Calu3 (cell line): ENCODE data around the gene WDR45B. TPM values are rescaled to one million over a fixed set of nuclear protein-coding genes. Genes with fewer than 3 reads are reported as not detected.

Source experiments
- BruUV-seq: library from RNA; stranded (reverse); fragments of 400-500 nt; replicated peaks from 2 replicates; lab custom pipeline; 2021; lab: Mats Ljungman, UMichigan
- CTCF ChIA-PET: fragments of 300-600 bp; sonication (Branson Sonifier 250); formaldehyde crosslinking; loops from one replicate; lab custom pipeline; 2022; ENCODE audit warnings: antibody characterized with exemption; lab: Charles Lee
- DNase-seq: peaks from one replicate; pipeline ENCODE4 v3.0.0; 2022
- H3K27ac Mint-ChIP-seq: one replicate; pipeline ENCODE4 v1.8.0; 2022; ENCODE audit warnings: mixed read lengths; ENCODE audit not compliant: unreplicated experiment
- H3K27me3 Mint-ChIP-seq: one replicate; pipeline ENCODE4 v1.8.0; 2022; ENCODE audit warnings: mixed read lengths; ENCODE audit not compliant: unreplicated experiment
- H3K36me3 Mint-ChIP-seq: one replicate; pipeline ENCODE4 v1.8.0; 2022; ENCODE audit warnings: mild to moderate bottlenecking, moderate library complexity, mixed read lengths; ENCODE audit not compliant: insufficient read depth, unreplicated experiment
- H3K4me1 Mint-ChIP-seq: one replicate; pipeline ENCODE4 v1.8.0; 2022; ENCODE audit warnings: mild to moderate bottlenecking, low read depth, mixed read lengths; ENCODE audit not compliant: unreplicated experiment
- H3K4me3 Mint-ChIP-seq: one replicate; pipeline ENCODE4 v1.8.0; 2022; ENCODE audit warnings: mild to moderate bottlenecking, low read depth, moderate library complexity, mixed read lengths; ENCODE audit not compliant: unreplicated experiment
- H3K9me3 Mint-ChIP-seq: one replicate; pipeline ENCODE4 v1.8.0; 2022; ENCODE audit warnings: low read depth, mixed read lengths; ENCODE audit not compliant: unreplicated experiment
- CTCF ChIP-seq: fragments of 200-600 bp; IDR thresholded peaks from one replicate; pipeline ENCODE4 v1.8.0; 2022; ENCODE audit warnings: antibody characterized with exemption; ENCODE audit not compliant: unreplicated experiment
- intact Hi-C: fragments of 100-400 bp; cut with micrococcal nuclease; formaldehyde crosslinking; loops from one replicate; pipeline ENCODE4 v1.10.0; 2022; ENCODE audit not compliant: unreplicated experiment
- total RNA-seq: library from RNA; stranded (reverse); gene quantifications from 2 replicates; pipeline ENCODE4 v1.2.3, GENCODE V29; 2022

Gene WDR45B
- total RNA-seq, 1 experiment from 2014 or later = 108 TPM

- Mint-ChIP-seq H3K9me3 (peaks cover 5% of the 10 kb centered on the region), H3K4me1 (peaks cover 16% of the 10 kb centered on the region), H3K4me3 (no peak overlapping the region), H3K36me3 (peaks cover 23% of the 10 kb centered on the region), H3K27me3 (no peaks in the 10 kb centered on the region), H3K27ac (no peak overlapping the region)
- BruUV-seq = no TSS peak
- no peak for DNase-seq
- CTCF ChIA-PET = interaction anchor here (0.7 kb wide), 1 partner anchor 245 kb away, joined by 3 read pairs; no protein-coding TSS in a partner anchor
- TF ChIP-seq CTCF = no peak
- intact Hi-C loops = no loop called here
Observed at GRCh38 chr17:82681547-82681946, 33.3 kb upstream of the WDR45B start.

- BruUV-seq = no TSS peak
- CTCF ChIA-PET = no interaction called here
- intact Hi-C loops = no loop called here
Observed at GRCh38 chr17:82679586-82680465, 31.6 kb upstream of the WDR45B start.

GRCh38 chr17:82678265-82678891 lies 30.1 kb upstream of the WDR45B start:
- TF ChIP-seq CTCF = no peak
- Mint-ChIP-seq H3K36me3 (peaks cover 14% of the 10 kb centered on the region), H3K27ac (no peak overlapping the region), H3K9me3 (peaks cover 5% of the 10 kb centered on the region), H3K4me3 (no peak overlapping the region), H3K27me3 (no peaks in the 10 kb centered on the region), H3K4me1 (no peaks in the 10 kb centered on the region)
- no peak for DNase-seq
- BruUV-seq = no TSS peak
- intact Hi-C loops = no loop called here
- CTCF ChIA-PET = interaction anchor here (1.7 kb wide), 1 partner anchor 9 kb away, joined by 6 read pairs; no protein-coding TSS in a partner anchor

More at GRCh38 chr17:82679586-82680465, 31.6 kb upstream of the WDR45B start:
- no peak overlapping the region for H3K27ac Mint-ChIP-seq
- TF ChIP-seq CTCF = peak; percentile 34
- H3K27me3 Mint-ChIP-seq = no peaks in the 10 kb centered on the region
- H3K4me1 Mint-ChIP-seq = peaks cover 8% of the 10 kb centered on the region
- H3K9me3 Mint-ChIP-seq = peaks cover 5% of the 10 kb centered on the region
- peak; percentile 29 for DNase-seq
- no peak overlapping the region for H3K4me3 Mint-ChIP-seq
- peaks cover 27% of the 10 kb centered on the region for H3K36me3 Mint-ChIP-seq

- CTCF ChIA-PET = interaction anchor here (1.7 kb wide), 1 partner anchor 10 kb away, joined by 6 read pairs; no protein-coding TSS in a partner anchor
- no peaks in the 10 kb centered on the region for H3K4me1 Mint-ChIP-seq
- DNase-seq = no peak
- H3K27ac Mint-ChIP-seq = no peak overlapping the region
- no TSS peak for BruUV-seq
- intact Hi-C loops = no loop called here
- no peak overlapping the region for H3K4me3 Mint-ChIP-seq
- peaks cover 5% of the 10 kb centered on the region for H3K9me3 Mint-ChIP-seq
- H3K27me3 Mint-ChIP-seq = no peaks in the 10 kb centered on the region
- peaks cover 14% of the 10 kb centered on the region for H3K36me3 Mint-ChIP-seq
- no peak for TF ChIP-seq CTCF
Observed at GRCh38 chr17:82677353-82677925, 29.2 kb upstream of the WDR45B start.
